Mesenchymal stem cell (in vitro differentiated cells and primary cell): ENCODE data around the gene GOLGA8J.
"Not testable (repeated sequence)": the region's sequence is repeated elsewhere in the genome, so short reads cannot be mapped to it uniquely, and the experiment has no call there.

Source experiments
- DNase-seq: peaks from one replicate; pipeline ENCODE4 v3.0.0-alpha.2; 2013
- H2AFZ ChIP-seq: one replicate; pipeline ENCODE4 v1.6.1; 2013; ENCODE audit warnings: low read depth, mild to moderate bottlenecking, control low read depth, inconsistent platforms, low read length, moderate library complexity
- H2AK5ac ChIP-seq: 2 replicates; pipeline ENCODE4 v1.6.1; 2013; ENCODE audit warnings: low read length, moderate library complexity, mild to moderate bottlenecking, inconsistent platforms; ENCODE audit not compliant: severe bottlenecking
- H2BK120ac ChIP-seq: one replicate; pipeline ENCODE4 v1.6.1; 2013; ENCODE audit warnings: low read depth, mild to moderate bottlenecking, inconsistent platforms, low read length, moderate library complexity
- H2BK12ac ChIP-seq, 2 experiments: one replicate each; pipeline ENCODE4 v1.6.1; 2013; ENCODE audit warnings: inconsistent platforms in 2 of 2, low read length in 2 of 2, mild to moderate bottlenecking in 2 of 2, moderate library complexity in 2 of 2, control low read depth in 1 of 2
- H2BK15ac ChIP-seq: one replicate; pipeline ENCODE4 v1.6.1; 2013; ENCODE audit warnings: mild to moderate bottlenecking, low read depth, inconsistent platforms; ENCODE audit not compliant: poor library complexity, severe bottlenecking
- H2BK5ac ChIP-seq: 2 replicates; pipeline ENCODE4 v1.6.1; 2013; ENCODE audit warnings: low read depth, mild to moderate bottlenecking, low read length, control low read depth, inconsistent platforms; ENCODE audit not compliant: poor library complexity, severe bottlenecking
- H3K14ac ChIP-seq, 2 experiments: one replicate each; pipeline ENCODE4 v1.6.1; 2013; ENCODE audit warnings: inconsistent platforms in 2 of 2, low read length in 2 of 2, control low read depth in 1 of 2, mild to moderate bottlenecking in 1 of 2, moderate library complexity in 1 of 2
- H3K18ac ChIP-seq, 2 experiments: one replicate each; pipeline ENCODE4 v1.6.1; 2013; ENCODE audit warnings: inconsistent platforms in 2 of 2, low read length in 2 of 2, control low read depth in 1 of 2, low read depth in 1 of 2, mild to moderate bottlenecking in 1 of 2
- H3K23ac ChIP-seq, 2 experiments: one replicate each; pipeline ENCODE4 v1.6.1; 2013; ENCODE audit warnings: inconsistent platforms in 2 of 2, low read length in 2 of 2, mild to moderate bottlenecking in 2 of 2, moderate library complexity in 2 of 2, control low read depth in 1 of 2
- H3K27ac ChIP-seq: 2 replicates; pipeline ENCODE4 v1.5.1; 2013; ENCODE audit warnings: mild to moderate bottlenecking, moderate library complexity, low read length, control low read depth, inconsistent platforms; ENCODE audit not compliant: poor library complexity, severe bottlenecking
- H3K27me3 ChIP-seq, 2 experiments: 2 replicates each; pipeline versions ENCODE4 v1.6.1 to v1.7.0; 2013; ENCODE audit warnings: low read length in 2 of 2, mild to moderate bottlenecking in 2 of 2, moderate library complexity in 2 of 2, control low read depth in 1 of 2, inconsistent platforms in 1 of 2; ENCODE audit not compliant: control insufficient read depth in 1 of 2, insufficient read depth in 1 of 2
- H3K36me3 ChIP-seq, 2 experiments: 2 replicates each; pipeline versions ENCODE4 v1.6.1 to v1.7.0; 2013; ENCODE audit warnings: low read length in 2 of 2, control low read depth in 1 of 2, inconsistent platforms in 1 of 2, low read depth in 1 of 2, mild to moderate bottlenecking in 1 of 2; ENCODE audit not compliant: insufficient read depth in 2 of 2, control insufficient read depth in 1 of 2
- H3K4ac ChIP-seq, 2 experiments: one replicate each; pipeline ENCODE4 v1.6.1; 2013; ENCODE audit warnings: inconsistent platforms in 2 of 2, low read length in 2 of 2, mild to moderate bottlenecking in 2 of 2, moderate library complexity in 2 of 2, control low read depth in 1 of 2, low read depth in 1 of 2
- H3K4me1 ChIP-seq: 2 replicates; pipeline ENCODE4 v1.6.1; 2013; ENCODE audit warnings: low read depth, low read length, control low read depth; ENCODE audit not compliant: control insufficient read depth, insufficient read depth
- H3K4me2 ChIP-seq: 2 replicates; pipeline ENCODE4 v1.6.1; 2013; ENCODE audit warnings: low read length, mild to moderate bottlenecking, inconsistent platforms; ENCODE audit not compliant: poor library complexity, severe bottlenecking
- H3K4me3 ChIP-seq, 2 experiments: 2 replicates each; pipeline versions ENCODE4 v1.5.1 to v1.7.0; 2013; ENCODE audit warnings: low read length in 2 of 2, mild to moderate bottlenecking in 2 of 2, control low read depth in 1 of 2, low read depth in 1 of 2; ENCODE audit not compliant: insufficient read depth in 1 of 2
- H3K79me1 ChIP-seq: replicated peaks from 2 replicates; pipeline ENCODE4 v1.6.1; 2013; ENCODE audit warnings: mild to moderate bottlenecking, control low read depth, low read length, inconsistent platforms; ENCODE audit not compliant: poor library complexity, severe bottlenecking
- H3K9ac ChIP-seq: 2 replicates; pipeline ENCODE4 v1.7.0; 2013; ENCODE audit warnings: mild to moderate bottlenecking, low read length, moderate library complexity
- H3K9me3 ChIP-seq: 2 replicates; pipeline ENCODE4 v1.7.0; 2013; ENCODE audit warnings: mild to moderate bottlenecking, low read length; ENCODE audit not compliant: control insufficient read depth
- H4K8ac ChIP-seq: one replicate; pipeline ENCODE4 v1.6.1; 2013; ENCODE audit warnings: inconsistent platforms, mild to moderate bottlenecking, low read length, moderate library complexity
- H4K91ac ChIP-seq: one replicate; pipeline ENCODE4 v1.6.1; 2013; ENCODE audit warnings: mild to moderate bottlenecking, low read length, inconsistent platforms
- WGBS: methylation state at CpG from one replicate; pipeline ENCODE4 v1.1.7; 2013; ENCODE audit warnings: mixed read lengths; 5-methylcytosine and 5-hydroxymethylcytosine counted together

GOLGA8J gene

GRCh38 chr15:30103941-30104507, 21.3 kb downstream of the GOLGA8J start:
- not testable (repeated sequence) for H3K23ac ChIP-seq, H3K4ac ChIP-seq, H3K14ac ChIP-seq, H2BK5ac ChIP-seq, DNase-seq, H4K8ac ChIP-seq, H3K4me1 ChIP-seq, H3K18ac ChIP-seq, H3K9ac ChIP-seq, H3K27me3 ChIP-seq, H3K9me3 ChIP-seq, H2AFZ ChIP-seq, H3K27ac ChIP-seq, H3K36me3 ChIP-seq, H2AK5ac ChIP-seq, H2BK12ac ChIP-seq, H3K79me1 ChIP-seq, H2BK15ac ChIP-seq, H4K91ac ChIP-seq, H2BK120ac ChIP-seq
- H3K4me2 ChIP-seq: peak overlapping the region; percentile 69
- H3K4me3 ChIP-seq: peak overlapping the region in 1 of 2 experiments; percentile 54
- 25% methylated on average over 2 of the region's 42 CpGs for WGBS

GRCh38 chr15:30110591-30110990, 27.8 kb downstream of the GOLGA8J start:
- not testable (repeated sequence) for H3K4ac ChIP-seq, H3K4me1 ChIP-seq, H3K9ac ChIP-seq, H3K27me3 ChIP-seq, H2BK12ac ChIP-seq, H4K91ac ChIP-seq, H3K4me2 ChIP-seq, H2BK5ac ChIP-seq, H3K23ac ChIP-seq, H3K9me3 ChIP-seq, DNase-seq, H2BK15ac ChIP-seq, H3K27ac ChIP-seq, H3K36me3 ChIP-seq, H3K4me3 ChIP-seq, H2AK5ac ChIP-seq, H2AFZ ChIP-seq, H3K79me1 ChIP-seq, H3K18ac ChIP-seq, H2BK120ac ChIP-seq, H3K14ac ChIP-seq, H4K8ac ChIP-seq
- WGBS: no CpG with 5 or more reads among the region's 4 CpGs

- H3K9me3 ChIP-seq, H2BK120ac ChIP-seq, H2AK5ac ChIP-seq, H3K4me1 ChIP-seq, H3K27me3 ChIP-seq, H3K36me3 ChIP-seq, H4K8ac ChIP-seq, H2BK15ac ChIP-seq, H3K4ac ChIP-seq, H4K91ac ChIP-seq, H2BK12ac ChIP-seq, H3K27ac ChIP-seq, H2AFZ ChIP-seq, H3K18ac ChIP-seq, H3K4me2 ChIP-seq, H2BK5ac ChIP-seq, H3K79me1 ChIP-seq, H3K9ac ChIP-seq, H3K4me3 ChIP-seq, H3K23ac ChIP-seq, H3K14ac ChIP-seq: not testable (repeated sequence)
- WGBS: no CpG with 5 or more reads among the region's 2 CpGs
- peak; percentile 3 for DNase-seq
Measured at GRCh38 chr15:30130066-30130465, 47.3 kb downstream of the GOLGA8J start.

GRCh38 chr15:30134751-30135150, 52.0 kb downstream of the GOLGA8J start, which contains the start of gene GOLGA8T:
TSS of gene GOLGA8T (plus strand) at chr15:30135051. CDS start at chr15:30135149, 98 bp downstream.
- H3K36me3 ChIP-seq, H2AK5ac ChIP-seq, H3K4me3 ChIP-seq, H4K8ac ChIP-seq, H3K18ac ChIP-seq, H3K27me3 ChIP-seq, H3K4me2 ChIP-seq, H2BK12ac ChIP-seq, H3K9ac ChIP-seq, H4K91ac ChIP-seq, H2BK120ac ChIP-seq, H3K4me1 ChIP-seq, H3K23ac ChIP-seq, H2BK5ac ChIP-seq, H2BK15ac ChIP-seq, H3K14ac ChIP-seq, H3K79me1 ChIP-seq, H3K4ac ChIP-seq, H2AFZ ChIP-seq, H3K9me3 ChIP-seq, H3K27ac ChIP-seq, DNase-seq: not testable (repeated sequence)
- no CpG with 5 or more reads among the region's 7 CpGs for WGBS
